Stimulated activated CD8-positive, alpha-beta memory T cell treated with anti-CD3 and anti-CD28 coated beads, Interleukin-7, amount 100 ng/mL, for 24 hours (primary cell): ENCODE measurements around the gene ATG7.
A peak's percentile ranks its signal among the peaks of the same experiment; 100 is the strongest.

Experiments used
- DNase-seq: peaks from one replicate; pipeline ENCODE4 v3.0.0-alpha.2; 2020; ENCODE audit warnings: low read depth

Gene ATG7, protein sequence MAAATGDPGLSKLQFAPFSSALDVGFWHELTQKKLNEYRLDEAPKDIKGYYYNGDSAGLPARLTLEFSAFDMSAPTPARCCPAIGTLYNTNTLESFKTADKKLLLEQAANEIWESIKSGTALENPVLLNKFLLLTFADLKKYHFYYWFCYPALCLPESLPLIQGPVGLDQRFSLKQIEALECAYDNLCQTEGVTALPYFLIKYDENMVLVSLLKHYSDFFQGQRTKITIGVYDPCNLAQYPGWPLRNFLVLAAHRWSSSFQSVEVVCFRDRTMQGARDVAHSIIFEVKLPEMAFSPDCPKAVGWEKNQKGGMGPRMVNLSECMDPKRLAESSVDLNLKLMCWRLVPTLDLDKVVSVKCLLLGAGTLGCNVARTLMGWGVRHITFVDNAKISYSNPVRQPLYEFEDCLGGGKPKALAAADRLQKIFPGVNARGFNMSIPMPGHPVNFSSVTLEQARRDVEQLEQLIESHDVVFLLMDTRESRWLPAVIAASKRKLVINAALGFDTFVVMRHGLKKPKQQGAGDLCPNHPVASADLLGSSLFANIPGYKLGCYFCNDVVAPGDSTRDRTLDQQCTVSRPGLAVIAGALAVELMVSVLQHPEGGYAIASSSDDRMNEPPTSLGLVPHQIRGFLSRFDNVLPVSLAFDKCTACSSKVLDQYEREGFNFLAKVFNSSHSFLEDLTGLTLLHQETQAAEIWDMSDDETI

DNA sequence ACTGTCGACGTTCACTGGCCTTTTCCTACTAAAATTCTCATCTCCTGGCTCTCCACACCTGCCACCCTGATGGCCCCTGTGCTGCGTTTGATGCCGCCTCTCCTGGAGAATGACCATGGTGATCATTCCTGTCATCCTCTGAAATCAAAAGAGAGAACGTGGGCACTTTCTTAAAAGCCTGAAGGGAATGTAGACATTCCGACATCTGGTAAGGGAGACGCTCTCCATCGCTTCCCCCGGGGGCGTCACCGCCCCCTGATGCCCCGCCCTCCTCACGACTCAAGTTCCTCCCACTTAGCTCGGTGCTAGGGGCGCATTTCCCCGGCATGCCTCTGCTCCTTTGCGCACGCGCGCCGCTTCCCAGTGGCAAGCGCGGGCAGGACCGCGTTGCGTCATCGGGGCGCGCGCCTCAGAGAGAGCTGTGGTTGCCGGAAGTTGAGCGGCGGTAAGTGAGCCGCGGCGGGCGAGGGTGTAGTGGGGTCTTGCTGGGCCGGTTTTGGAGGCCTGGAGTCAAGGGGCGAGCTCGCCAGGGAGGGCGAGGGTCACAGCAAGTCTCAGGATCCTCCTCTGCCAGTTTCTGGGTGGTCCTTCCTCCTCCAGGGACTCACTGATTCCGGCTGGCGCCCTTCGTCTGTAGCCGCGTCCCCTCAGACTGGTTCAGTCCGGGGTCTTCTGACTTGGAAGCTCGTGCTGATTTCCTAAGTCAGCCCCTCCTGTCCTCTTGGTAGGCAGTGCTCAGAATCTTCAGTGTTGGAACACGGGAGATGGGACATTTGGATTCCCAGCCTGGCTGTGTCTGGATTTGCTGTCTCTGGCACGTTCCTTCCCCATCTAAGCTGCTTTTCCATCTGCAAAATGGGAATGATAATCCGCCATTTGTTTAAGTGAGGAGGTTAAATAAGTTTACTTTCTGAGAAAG is at the start of gene ATG7:
ATG7 (plus strand) TSS at position 412 of the 919 bp plus-strand sequence. CDS start 26,299 bp downstream, outside the sequence.
- DNase-seq, result peak; percentile 89

DNA sequence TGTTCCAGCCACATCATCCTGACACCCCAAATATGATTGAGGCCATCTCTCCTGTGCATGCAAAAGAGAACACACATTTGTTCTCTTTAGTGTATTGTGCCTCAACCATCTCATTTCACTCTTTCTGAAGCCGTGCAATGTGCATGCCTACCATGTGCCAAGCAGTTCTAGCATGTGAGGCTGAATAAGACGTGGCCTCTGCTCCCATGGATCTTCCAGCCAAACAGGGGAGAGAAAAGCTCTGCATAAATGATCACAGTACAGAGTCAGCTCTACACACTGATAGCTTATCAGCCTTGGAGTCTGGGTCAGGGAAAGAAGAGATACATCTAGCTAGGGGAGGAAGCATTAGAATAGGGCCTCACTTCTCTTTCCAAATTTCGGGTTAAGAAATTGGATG is 48.2 kb upstream of the ATG7 start:
- no peak for DNase-seq

DNA sequence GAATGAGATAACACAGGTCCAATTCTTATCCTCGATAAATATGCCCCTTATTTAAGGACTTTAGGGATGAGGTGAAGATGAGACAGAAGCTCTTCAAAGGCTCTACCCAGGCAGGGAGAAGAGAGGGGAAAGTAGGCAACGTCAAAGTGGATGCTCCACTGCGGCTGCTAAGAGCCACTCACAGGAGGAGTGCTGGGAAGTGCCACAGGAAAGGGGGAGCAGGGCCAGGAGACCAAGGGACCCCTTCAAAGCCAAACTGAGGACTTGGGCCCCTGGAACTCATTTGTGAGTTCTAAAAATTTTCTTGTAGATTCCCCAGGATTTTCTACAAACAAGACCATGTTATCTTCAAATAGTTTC is 47.3 kb upstream of the ATG7 start:
- no peak for DNase-seq

DNA sequence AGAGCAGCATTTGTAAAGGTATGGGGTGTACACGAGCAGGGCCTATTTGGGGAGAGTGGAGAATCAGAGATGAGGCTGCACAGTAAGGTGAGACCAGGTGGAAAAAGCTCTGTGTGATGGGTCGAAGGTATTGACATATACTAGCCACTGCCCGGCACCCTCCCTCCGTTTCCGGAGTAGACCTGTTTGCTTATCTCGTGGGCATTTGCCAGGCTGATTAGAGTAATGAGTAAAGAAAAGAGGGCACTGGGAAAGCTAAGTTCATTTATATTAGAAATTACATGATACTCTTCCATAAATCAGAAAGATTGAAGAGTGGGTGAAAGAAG is 46.2 kb upstream of the ATG7 start:
- DNase-seq, result no peak

DNA sequence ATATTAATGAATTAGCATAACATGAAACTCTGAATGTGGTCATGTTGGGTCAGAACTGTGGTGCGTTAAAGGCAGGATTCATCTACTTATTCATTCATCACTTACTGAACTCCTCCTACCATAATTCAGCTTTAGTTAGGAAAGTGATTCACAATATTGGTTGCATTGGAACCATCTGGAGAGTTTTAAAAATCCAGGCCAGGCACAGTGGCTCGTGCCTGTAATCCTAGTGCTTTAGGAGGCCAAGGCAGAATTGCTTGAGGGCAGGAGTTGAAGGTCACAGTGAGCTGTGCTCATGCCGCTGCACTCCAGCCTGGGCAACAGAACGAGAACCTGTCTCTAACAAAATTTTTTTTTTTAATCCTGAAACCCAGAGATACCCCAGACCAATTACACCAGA is 44.2 kb upstream of the ATG7 start:
- no peak for DNase-seq

DNA sequence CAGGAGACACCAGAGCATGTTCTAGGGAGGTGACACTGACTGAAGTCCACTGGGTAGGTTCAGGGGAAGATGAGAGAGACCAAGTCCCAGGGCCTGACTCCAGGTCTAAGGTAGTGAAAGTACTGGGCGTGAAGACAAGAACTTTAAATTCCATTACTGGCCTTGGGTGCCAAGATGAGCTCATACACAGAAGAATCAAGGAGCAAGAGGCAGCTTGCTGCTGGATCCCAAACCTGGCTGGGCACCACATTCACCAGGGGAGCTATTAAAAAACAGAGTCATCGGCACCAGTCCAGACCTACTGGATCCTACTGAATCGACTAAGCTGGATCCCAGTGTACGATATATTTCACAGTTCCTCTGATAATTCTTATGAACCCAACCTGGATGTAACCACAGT is 42.1 kb upstream of the ATG7 start:
- no peak for DNase-seq

DNA sequence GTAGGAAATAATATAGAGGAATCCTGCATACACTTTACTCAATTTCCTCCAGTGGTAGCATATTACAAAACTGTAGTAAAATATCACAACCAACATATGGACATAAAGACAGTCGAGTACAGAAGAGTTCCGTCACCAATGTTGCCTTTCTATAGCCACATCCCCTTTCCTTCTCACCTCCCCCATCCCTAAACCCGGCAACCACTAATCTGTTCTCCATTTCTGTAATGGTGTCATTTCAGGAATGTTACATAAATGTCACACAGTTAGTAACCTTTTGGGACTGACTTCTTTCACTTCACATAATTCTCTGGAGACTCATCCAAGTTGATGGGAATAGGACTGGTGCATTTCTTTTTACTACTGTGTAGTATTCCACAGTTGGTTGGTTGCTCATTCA is 41.4 kb upstream of the ATG7 start:
- no peak for DNase-seq

DNA sequence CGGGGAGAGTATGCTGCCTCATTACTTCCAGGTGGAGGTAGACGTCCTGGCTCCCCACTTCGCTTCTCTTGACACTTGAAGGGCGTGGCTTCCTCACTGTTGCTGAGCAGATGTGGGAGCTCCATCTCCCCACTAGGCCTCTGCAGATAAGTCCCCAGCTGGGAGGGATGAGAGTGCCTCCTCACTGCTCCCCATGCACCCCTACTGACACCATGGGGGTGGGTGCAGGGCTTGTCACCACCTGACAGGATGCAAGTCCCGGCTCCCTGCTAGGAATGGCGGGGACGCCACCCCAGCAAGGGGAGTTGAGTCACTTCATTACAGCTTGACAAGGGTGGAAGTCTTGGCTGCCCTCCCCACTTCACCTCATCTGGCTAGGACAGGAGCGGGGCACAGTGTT is 36.8 kb upstream of the ATG7 start:
- DNase-seq, result no peak

DNA sequence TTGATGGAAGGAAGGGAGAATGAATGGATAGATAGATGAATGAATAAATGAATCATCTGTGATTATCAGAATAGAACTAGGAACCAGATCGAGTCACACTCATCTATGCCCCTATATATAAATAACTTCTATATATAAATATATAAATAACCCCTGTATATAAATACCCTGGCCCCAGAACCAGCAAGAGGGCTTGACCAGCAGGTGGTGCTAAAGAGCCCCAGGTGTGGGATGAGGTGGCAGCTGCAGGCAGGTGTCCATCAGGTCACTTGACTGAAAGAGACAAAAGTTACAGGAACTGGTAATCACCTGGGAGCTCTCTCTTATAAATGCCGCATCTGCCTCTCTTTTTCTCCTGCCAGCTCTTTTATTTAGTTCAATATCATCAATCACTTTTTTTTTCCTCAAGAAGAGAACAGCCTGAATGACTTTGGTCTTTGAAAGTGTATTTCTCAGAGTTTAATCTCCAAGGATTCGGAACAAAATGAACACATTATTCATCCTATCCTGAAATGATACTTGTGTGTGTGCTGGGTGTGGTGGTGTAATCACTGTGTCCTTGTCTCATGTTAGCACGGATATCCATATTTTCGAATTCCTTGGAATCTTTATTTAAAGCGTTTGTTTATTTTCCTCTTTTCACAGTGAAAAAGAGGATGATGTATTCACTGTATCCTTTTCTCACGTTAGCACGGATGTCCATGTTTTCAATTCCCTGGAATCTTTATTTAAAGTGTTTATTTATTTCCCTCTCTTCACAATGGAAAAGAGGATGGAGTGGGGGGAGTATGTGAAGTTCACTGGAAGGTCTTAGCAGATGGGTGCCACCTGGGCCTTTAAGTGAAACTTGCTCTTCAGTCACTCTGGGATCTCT is 35.4 kb upstream of the ATG7 start:
- DNase-seq, result peak; percentile 60

DNA sequence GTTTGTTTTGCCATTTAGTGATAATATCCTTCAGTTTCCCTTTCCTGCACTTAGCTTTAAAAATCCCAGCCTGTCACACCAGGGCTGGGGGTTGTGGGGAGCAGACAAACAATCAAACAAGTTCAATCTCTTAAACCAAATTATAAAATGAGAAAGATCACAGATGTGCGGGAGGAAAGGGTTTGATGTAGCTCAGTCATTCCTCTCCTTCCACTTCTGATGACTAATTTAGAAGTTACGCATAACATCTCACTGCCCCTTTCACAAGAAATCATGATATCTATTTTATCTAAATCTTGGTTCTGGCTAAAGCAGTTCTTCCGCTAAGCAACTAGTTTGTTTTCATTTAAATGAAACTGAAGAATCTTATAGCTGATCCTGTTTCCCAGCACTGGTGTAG is 34.1 kb upstream of the ATG7 start:
- no peak for DNase-seq

DNA sequence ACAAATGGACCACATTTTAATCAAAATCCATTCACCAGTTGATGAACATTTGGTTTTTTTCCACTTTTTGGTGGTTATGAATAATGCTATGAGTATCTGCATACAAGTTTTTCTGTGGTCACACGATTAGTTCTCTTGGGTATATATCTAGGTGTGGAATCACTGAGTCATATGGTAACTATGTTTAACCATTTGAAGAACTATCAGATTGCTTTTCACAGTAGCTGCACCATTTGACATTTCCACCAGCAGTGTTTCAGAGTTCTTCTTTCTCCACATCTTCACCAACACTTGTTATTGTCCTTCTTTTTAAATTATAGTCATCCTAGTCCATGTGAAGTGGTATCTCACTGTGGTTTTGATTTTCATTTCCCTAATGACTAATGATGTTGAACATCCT is 33.3 kb upstream of the ATG7 start:
- no peak for DNase-seq

DNA sequence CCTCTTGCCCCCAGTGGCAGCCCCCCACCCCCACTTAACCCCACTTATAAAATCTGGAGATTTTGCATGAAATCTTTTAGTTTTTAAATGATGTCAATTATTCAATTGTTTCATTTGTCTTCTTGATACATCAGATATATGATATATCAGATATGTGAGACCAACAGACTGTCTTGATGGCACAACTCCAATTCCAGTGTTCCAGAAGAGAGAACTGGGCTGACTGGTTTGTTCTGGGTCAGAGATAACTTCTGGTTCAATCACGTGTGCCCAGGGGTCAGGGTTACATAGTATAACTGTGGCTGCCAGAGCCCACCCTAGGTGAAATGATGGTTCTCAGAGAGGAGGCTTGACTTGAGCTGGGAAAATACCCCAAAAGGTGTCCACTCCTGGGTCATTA is 32.4 kb upstream of the ATG7 start:
- DNase-seq, result no peak

DNA sequence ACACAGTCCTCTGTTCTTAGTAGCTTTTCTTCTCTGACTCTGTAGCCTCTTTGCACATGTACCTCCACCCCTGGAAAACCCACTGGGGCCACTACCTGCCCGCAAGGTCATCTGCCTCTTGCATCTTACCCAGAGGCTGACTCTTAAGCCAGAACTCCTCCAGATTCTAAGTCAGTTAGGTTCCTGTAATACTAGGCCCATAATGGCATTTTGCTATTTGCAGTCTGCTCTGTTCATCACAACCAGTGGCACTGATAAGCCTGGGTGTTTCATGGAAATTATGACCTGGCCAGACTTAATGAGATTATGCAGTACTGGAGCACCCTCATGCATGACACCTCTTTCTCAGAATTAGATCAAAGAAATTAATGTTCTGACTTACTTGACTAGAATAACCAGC is 31.7 kb upstream of the ATG7 start:
- peak; percentile 8 for DNase-seq

DNA sequence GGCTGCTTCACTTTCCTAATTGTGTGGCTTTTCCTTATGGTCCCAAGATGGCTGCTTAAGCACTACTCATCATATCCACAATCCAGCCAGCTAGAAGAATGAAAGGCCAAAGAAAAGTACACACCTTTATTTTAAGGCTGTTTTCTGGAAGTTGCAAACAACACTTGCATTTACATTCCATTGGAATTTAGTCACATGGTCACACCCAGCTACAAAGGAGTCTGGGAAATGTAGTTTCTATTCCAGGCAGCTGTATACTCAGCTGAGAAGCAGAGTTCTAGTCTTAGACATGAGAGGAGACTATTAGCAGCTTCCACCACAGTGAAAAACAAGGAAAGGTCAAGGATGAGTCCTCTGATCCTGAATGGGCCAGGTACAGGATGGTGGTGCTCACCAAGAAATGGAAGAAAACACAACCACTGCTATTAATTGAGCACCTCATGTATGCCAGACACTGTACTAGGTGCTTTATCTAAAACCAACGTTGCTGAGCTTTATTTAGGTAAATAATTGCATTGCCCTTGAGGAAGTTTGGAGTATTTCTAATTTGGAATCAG is 28.0 kb upstream of the ATG7 start:
- no peak for DNase-seq

DNA sequence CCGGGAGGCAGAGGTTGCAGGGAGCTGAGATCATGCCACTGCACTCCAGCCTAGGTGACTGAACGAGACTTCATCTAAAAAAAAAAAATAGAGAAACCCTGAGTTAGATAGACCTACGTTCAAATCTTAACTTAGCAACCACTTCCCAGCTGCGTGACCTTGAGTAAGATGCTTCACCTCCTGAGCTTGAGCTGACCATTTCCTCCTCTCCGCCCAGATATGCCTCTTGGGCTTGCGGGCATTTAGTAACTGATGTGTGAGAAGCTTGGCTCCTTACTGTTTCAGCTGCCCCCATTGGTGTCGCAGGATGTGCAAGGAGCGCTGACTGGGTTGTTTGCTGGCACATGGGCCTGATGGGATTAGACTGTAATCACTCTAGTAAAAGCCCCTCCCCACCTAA is 26.9 kb upstream of the ATG7 start:
- no peak for DNase-seq

DNA sequence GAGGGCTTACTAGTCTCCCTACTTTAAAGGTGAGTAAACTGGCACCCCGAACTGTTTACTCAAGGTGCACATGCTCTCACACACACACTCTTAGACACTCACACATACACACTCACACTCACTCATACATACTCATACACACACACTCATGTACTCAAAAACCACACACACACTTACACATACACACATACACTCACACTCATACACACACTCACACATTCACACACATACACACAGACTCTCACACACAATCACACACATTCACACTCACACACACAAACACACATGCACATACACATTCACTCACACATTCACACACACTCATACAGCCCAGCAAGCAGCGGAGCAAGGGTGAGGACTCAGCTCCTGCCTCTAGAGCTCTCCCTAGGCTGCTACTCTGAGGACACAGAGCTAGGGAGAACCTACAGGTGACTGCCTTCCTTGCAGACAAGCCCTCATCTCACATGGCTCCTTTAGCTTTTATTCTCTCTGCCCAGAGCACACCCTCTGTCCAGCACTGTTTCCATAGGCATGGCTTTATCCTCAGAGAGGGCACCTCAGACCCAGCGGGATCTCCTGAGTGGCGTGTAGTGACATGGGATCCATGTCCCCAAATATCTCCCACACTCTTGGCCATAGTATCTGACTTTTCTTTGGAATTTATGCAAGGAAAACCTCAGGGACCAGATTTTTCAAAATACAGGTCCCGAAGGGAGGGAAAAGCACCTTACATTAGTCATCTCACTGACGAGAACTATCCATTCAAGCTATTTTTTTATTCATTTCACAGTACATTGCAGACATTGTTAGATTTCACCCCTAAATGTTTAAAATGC is 26.2 kb upstream of the ATG7 start:
- DNase-seq, result no peak

DNA sequence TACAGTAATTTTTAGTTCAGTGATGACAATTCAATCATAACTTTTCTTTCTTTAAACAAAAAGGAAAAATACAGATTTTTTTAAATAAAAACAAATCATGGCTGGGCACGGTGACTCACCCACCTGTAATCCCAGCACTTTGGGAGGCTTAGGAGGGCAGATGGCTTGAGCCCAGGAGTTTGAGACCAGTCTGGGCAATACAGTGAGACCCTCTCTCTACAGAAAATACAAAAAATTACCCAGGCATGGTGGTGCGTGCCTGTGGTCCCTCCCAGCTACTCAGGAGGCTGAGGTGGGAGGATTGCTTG is 25.6 kb upstream of the ATG7 start:
- no peak for DNase-seq

DNA sequence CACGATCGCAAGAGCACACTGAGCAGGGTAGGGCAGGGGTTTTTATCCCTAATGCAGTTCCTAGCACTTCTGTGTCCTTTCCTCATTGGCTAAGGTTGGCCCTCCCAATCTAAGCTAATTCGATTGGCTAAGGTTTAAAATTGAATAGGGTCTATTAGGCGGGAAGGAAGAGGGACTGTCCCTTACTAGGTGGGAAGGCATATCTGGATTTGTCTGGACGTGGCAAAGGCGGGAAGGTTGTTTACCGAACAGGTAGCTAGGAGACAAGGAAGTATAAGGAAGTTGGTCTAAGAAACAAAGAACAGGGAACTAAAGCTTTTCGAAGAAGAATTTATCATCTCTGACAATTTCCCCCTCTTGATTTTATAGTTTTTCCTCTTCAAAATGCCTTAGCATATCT is 24.8 kb upstream of the ATG7 start:
- DNase-seq, result no peak

DNA sequence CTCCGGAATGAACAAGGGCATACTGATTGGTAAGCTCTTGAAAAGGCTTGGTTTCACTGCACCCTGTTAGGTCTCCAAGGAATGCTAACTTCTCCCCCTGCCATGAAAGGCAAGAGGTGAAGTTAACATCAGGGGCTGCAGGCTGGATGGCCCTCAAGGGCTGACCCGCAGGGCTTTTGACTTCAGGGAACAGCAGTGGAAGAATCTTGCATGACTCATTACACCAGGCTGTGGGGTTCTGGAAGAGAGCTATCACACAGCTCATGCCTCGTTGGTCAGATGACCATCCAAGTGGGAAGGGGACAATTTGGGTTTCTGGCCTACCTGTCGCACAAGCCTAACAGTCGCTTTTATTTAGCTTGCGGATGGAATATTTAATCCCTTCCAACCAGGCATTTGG is 23.6 kb upstream of the ATG7 start:
- no peak for DNase-seq

DNA sequence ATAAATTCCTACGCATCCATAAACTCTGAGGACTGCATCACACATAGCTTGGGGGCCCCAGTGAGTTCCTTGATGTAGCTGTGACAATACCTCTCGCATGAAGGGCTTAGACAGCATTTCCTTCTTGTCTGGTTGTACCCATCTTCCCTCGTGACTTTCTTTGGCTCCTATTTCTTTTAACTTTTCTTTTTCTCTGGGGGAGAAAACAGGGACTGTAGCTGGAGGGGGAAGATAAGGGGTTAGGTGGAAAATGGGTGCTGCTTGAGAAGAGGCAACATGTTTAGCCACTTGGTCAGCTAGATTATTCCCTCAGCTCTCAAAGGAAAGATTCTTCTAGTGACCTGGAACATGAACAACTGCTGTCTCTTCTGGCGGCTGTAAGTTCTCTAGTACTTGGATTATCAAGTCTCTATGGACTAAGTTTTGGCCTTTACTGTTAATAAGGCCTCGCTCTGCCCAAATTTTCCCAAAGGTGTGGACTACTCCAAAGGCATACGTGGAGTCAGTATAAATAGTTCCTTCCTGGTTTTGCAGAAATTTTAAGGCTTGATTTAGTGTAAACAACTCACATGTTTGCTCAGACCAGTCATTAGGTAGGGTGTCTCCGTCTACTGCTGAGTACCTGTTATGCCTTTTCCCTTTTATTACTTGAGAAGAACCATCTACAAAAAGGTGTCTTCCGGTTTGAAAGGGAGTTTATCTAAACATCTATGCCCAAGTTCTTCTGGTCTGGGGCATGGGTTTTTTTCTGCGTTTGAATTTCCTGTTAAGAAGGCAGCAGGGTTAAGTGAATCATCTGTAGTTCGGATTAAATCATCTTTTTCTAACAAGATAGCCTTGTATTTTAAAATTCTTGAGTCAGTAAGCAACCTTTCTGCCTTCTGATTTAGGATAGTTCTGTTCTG is 21.0 kb upstream of the ATG7 start:
- no peak for DNase-seq
